ENCODE results near the gene DMD.

DMD gene

GRCh38 chrX:33014086-33014485 lies 197.3 kb downstream of the DMD start:
- DNase-seq = no peak

- no peak for DNase-seq
These were observed 210.2 kb downstream of the DMD start for GRCh38 chrX:33001107-33001506.

DNA sequence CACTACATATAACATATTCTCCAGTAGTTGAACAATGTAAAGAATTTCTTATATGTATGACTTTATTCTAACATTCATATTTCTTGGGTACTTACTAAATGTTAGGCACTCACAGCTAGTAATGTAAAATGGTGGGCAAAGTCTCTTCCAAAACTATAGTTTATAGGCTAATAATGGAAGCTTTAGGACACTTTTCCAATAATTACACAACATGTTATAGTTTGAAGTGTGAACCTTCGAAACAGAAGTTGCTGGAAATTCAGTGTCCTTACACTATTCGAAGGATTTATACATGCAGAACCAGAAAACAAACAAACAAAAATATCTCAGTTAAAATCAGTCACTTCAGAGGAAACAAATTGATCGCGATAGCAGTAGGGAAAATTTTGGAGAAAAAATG lies 212.6 kb downstream of the DMD start:
- DNase-seq = no peak

DNA sequence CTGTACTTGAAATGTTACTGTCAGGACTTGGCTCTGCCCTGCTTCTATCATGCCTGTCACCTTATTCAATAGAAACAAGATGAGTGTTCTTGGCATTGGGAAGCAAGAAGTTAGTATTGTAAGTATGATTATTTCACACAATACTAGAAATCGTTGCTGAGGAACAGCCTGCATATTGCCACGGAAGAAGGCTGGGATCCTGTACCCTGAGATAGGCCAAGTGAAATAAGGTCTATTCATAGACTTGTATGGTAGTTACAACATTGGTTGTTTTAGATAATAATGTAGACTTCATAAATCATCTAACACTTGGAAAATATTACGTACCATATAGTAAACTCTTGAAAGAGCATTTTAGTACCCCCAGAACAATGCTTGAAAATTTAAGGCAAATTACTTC lies 215.9 kb downstream of the DMD start:
- DNase-seq = no peak

GRCh38 chrX:32987142-32987541 lies 224.2 kb downstream of the DMD start:
- no peak for DNase-seq

GRCh38 chrX:32985544-32985943 lies 225.8 kb downstream of the DMD start:
- no peak for DNase-seq

DNA sequence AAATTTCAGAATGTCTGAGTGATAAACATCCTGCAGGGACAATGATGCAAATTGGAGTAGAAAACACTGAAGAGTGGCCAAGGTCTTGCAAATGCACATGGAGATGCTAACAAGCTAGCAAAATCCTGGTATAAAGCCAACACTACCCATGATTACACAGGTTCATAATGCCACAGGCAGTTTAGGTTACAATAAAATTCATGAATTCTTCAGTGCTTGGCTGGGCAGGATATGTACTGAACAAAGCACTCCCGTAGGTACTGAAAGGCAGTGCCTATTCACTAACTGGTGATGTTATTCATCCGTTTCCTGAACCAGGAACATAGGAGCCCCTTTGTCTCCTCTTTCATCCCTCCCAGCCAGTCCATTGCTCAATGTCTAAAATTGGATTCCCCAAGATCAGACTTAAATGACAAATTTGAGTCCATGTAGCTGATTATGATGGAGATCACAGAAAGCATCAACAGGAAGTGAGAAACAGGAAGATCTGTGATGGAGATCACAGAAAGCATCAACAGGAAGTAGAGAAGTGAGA lies 244.5 kb downstream of the DMD start:
- DNase-seq = no peak

DNA sequence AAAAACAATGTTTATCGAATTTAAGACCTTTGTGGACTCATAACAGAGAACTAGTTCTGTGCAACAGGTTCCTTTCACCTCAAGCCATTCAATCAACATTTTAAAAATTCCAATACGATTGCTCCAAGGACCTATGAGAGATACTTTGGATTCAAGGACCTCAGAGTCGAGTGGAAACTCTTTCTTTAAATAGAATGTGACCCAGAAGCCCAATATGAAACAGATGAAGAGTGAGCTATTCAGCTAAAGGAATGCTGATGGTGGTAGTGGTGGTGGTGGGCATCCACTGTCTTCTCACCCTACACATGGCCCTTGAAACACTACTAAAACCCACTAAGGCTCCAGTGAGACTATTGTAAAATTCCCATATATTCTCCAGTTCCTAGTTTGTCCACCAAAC lies 257.2 kb downstream of the DMD start:
- DNase-seq = no peak

- no peak for DNase-seq
These were observed 263.2 kb downstream of the DMD start for GRCh38 chrX:32948130-32948529.

DNA sequence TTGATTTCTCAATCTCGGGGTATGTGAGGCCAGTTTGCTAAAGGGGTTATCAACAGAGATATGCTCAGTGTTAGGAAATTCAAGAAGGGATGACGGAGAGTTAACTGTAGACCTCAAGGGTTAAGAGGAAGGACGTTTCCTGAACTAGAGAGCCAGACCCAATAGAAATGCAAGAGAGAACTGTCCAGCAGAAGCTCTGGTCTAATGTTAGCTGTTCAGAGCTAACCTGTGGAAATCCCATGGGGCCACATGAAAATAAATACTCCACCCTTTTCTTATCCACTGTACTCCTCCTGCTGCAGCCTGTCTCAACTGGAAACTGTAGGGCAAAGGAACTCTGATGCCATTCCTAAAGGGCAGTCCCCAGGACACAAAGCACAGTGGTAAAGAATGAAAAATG lies 274.3 kb downstream of the DMD start:
- no peak for DNase-seq

DNA sequence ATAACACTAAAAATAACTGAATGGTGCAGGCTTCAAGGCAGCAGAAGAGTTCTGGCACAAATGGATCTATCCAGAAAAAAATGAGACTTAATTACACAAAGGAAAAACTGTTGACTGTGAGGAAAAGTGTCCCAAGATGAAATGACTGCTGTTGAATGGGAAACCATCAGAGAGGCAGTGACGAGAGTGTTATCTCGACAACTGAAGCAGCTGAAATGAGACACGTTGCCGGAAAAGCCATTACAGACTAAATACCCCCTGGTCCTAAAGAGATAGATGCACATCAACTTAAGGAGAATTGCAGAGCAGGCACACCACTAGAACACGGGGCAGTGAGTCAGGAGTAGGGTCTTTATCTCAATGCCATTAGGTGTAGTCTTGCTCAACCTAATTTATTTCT lies 277.8 kb downstream of the DMD start:
- no peak for DNase-seq

DNA sequence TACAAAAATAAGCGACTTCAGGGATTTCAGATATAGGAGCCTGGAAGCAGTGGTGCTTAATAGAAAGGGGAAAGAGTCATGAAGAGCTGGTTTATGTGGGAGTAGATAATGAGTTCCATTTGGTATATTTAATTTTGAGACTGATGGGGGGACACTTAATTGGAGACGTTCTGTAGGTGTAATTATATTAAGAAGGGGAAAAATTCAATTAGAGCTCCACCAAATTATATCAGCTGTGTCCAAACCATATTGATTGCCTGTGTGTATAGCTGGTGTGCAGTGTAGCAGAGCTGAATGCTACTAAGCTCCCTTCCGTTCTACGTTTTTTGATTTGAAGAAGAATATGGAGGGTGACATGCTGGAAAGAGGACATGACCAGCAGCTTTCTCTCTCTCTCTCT lies 282.3 kb downstream of the DMD start:
- no peak for DNase-seq

DNA sequence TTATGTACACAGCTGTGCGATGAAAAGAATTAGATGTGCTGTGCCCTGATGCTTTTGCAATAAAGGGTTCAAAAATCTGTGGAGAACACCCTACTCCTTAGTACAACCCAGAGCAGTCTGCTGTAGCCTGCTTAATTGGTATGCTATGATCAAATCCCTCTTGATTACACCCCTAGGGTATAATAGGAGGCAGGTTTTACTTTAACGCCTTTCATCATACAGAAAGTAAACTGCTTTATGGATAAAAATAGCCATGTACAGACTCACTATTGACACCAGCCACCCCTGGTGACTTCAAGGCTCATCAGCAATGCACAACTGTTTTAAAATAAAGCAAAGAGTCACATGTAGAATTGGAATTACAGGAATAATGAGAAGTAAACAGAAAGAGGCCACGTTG lies 315.3 kb downstream of the DMD start:
- DNase-seq = no peak

GRCh38 chrX:32894679-32895078 lies 316.7 kb downstream of the DMD start:
- no peak for DNase-seq

GRCh38 chrX:32893751-32894150 lies 317.6 kb downstream of the DMD start:
- DNase-seq = no peak

- DNase-seq = no peak
These were observed 333.8 kb downstream of the DMD start for GRCh38 chrX:32877592-32877991.

GRCh38 chrX:32874839-32875238 lies 336.5 kb downstream of the DMD start:
- no peak for DNase-seq

- no peak for DNase-seq
These were observed 337.6 kb downstream of the DMD start for GRCh38 chrX:32873786-32874185.

DNA sequence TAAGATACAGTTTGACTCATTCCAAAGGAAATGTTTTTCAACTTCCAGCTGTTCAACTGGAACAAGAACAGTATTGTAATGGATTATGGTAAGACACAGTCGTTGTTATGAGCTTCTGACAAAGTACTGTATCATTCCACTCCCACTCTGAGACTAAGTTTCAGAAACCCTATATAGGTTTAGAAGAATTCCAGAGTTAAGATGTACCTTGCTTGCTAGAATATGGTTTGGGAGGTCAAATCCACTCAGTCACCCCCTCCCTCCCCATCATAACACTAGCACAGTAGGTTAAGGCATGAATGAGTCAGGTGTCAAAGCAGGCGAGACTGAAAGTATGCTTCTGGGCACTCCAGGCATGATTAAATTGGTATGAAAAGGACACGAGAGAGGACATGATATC lies 339.7 kb downstream of the DMD start:
- DNase-seq = no peak

GRCh38 chrX:32868524-32868895 lies 342.8 kb downstream of the DMD start:
- DNase-seq = no peak

GRCh38 chrX:32867781-32868523 lies 343.4 kb downstream of the DMD start:
- DNase-seq = no peak

- DNase-seq = no peak
These were observed 359.1 kb downstream of the DMD start for GRCh38 chrX:32852203-32852602.

- no peak for DNase-seq
These were observed 359.8 kb downstream of the DMD start for GRCh38 chrX:32851556-32851955.

DNA sequence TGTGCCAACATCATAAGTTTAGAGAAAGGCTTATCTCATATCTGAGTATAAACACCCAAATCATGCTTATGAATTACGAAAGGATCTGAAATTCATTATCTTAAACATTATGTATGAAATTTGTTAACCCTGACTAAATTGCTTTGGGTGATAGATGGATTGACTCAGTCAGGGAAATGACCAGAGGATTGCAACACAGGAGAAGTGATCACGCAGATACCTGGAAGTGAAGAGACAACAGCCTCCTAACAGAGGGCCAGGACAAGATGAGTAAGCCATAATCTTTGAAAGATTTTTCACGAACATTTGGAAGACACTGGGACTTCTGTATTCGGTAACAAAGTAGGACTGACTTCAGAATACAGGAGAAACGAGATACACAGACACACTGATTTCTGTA lies 363.4 kb downstream of the DMD start:
- no peak for DNase-seq

- no peak for DNase-seq
These were observed 369.3 kb downstream of the DMD start for GRCh38 chrX:32842053-32842452.

All from activated T-cell treated with anti-CD3 and anti-CD28 coated beads, Interleukin-2, amount 50 U/mL, for 48 hours (primary cell).